CD4-positive, alpha-beta T cell treated with Interleukin-15 for 1 hour (primary cell): ENCODE results near the gene CSMD2.

Experiments used
- DNase-seq: peaks from one replicate; pipeline ENCODE4 v3.0.0-alpha.2; 2020

The CSMD2 gene

DNA sequence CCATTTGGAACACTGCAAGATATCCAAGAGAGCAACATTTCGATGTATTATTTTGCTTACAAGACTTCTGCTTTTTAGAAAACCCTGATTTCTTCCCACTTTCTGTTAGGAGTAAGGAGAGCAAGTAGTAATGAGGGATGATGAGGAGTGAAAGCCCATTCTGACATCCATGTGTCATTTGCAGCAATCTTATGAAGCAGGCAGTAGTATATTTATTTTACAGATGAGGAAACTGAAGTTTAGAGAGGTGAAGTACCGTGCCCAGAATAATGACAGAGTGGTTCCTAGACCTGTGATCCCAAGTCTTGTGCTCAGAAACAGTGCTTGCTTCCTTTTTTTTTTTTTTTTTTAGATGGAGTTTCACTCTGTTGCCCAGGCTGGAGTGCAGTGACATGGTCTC is 699.7 kb downstream of the CSMD2 start:
- DNase-seq = no peak

DNA sequence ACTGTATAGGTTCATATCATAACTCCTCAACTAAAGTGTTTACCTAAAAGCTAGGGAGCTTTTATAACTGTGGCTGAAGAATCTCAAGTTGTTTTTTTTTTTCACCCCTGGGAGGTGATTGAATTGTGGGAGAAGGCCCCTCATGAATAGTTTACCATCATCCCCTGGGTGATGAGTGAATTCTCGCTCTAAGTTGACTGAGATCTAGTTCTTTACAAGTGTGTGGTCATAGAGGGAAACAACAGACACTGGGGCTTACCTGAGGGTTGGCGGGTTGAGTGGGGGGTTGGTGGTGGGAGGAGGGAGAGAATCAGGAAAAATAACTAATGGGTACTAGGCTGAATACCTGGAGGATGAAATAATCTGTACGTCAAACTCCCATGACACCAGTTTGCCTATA is 700.5 kb downstream of the CSMD2 start:
- DNase-seq = no peak
